Mammary epithelial cell (primary cell): ENCODE measurements around the gene SPN.
A peak's percentile ranks its signal among the peaks of the same experiment; 100 is the strongest.

Experiments used
- CTCF ChIP-seq, 2 donors: IDR thresholded peaks in 1 of 2; conservative IDR thresholded peaks in 1 of 2; 2 replicates each; pipeline ENCODE4 v1.5.1; 2011 to 2012; ENCODE audit warnings: inconsistent platforms in 2 of 2, low read length in 2 of 2, mild to moderate bottlenecking in 2 of 2, control low read depth in 1 of 2, low read depth in 1 of 2; ENCODE audit not compliant: insufficient read depth in 1 of 2; ENCODE audit errors: extremely low read depth in 1 of 2
- EZH2 ChIP-seq: IDR thresholded peaks from 2 replicates; pipeline ENCODE4 v1.6.1; 2012; ENCODE audit warnings: low read length, inconsistent platforms, borderline replicate concordance

GRCh38 chr16:29700253-29700987 lies 37.4 kb downstream of the SPN start:
- TF ChIP-seq CTCF (conservative IDR thresholded peaks at IDR 0.05 in 1 of 2, IDR thresholded peaks at IDR 0.05 in 1 of 2; ENCODE audit: extremely low read depth in 1 of 2, insufficient read depth in 1 of 2, low read depth in 1 of 2, low read length in 2 of 2), result peak; percentile 94
- TF ChIP-seq EZH2, result no peak
